ENCODE data around the gene PLA2G4E.

DNA sequence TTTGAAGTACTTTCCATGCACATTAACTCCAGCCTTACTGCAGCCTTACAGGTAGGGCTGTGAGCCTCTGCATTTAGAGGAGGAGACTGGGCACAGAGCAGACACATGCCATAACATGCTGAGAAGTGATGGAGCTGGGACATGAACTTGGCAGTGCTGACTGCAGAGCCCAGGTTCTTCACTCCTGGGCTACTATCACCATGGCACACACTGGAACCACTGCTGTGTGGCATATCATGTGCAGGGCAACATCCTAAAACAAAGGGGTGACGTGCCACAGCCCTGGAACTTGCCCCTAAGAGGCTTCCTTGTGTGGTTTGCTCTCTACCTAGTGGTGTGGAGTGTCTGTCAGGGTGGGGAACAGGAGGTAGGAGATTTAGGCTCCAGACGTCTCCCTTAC, 73.9 kb downstream of the PLA2G4E start:
- TF ChIP-seq, protein P1, sequence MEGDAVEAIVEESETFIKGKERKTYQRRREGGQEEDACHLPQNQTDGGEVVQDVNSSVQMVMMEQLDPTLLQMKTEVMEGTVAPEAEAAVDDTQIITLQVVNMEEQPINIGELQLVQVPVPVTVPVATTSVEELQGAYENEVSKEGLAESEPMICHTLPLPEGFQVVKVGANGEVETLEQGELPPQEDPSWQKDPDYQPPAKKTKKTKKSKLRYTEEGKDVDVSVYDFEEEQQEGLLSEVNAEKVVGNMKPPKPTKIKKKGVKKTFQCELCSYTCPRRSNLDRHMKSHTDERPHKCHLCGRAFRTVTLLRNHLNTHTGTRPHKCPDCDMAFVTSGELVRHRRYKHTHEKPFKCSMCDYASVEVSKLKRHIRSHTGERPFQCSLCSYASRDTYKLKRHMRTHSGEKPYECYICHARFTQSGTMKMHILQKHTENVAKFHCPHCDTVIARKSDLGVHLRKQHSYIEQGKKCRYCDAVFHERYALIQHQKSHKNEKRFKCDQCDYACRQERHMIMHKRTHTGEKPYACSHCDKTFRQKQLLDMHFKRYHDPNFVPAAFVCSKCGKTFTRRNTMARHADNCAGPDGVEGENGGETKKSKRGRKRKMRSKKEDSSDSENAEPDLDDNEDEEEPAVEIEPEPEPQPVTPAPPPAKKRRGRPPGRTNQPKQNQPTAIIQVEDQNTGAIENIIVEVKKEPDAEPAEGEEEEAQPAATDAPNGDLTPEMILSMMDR (IDR thresholded peaks at IDR 0.05 in 2 of 3, conservative IDR thresholded peaks at IDR 0.05 in 1 of 3; ENCODE audit: insufficient read depth in 2 of 3, low read depth in 1 of 3, low read length in 3 of 3), result no peak
- no peak for TF ChIP-seq SNRNP70 (optimal IDR thresholded peaks at IDR 0.05; ENCODE audit: low read depth, low read length)
- no peak for TF ChIP-seq ZNF609 (CRISPR knock-in tag; IDR thresholded peaks at IDR 0.05; ENCODE audit: borderline replicate concordance)
- TF ChIP-seq IRF2 (CRISPR knock-in tag; IDR thresholded peaks at IDR 0.05), result no peak
- no peak for TF ChIP-seq RFX5 (IDR thresholded peaks at IDR 0.05; ENCODE audit: low read depth, low read length)
- no peak for TF ChIP-seq MAX (CRISPR knock-in tag; IDR thresholded peaks at IDR 0.05)
- TF ChIP-seq, protein P2, sequence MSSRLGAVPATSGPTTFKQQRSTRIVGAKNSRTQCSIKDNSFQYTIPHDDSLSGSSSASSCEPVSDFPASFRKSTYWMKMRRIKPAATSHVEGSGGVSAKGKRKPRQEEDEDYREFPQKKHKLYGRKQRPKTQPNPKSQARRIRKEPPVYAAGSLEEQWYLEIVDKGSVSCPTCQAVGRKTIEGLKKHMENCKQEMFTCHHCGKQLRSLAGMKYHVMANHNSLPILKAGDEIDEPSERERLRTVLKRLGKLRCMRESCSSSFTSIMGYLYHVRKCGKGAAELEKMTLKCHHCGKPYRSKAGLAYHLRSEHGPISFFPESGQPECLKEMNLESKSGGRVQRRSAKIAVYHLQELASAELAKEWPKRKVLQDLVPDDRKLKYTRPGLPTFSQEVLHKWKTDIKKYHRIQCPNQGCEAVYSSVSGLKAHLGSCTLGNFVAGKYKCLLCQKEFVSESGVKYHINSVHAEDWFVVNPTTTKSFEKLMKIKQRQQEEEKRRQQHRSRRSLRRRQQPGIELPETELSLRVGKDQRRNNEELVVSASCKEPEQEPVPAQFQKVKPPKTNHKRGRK (tag; IDR thresholded peaks at IDR 0.05), result no peak
- no peak for TF ChIP-seq NR2C2 (CRISPR knock-in tag; IDR thresholded peaks at IDR 0.05)
- TF ChIP-seq NR2C2 (tag; IDR thresholded peaks at IDR 0.05), result no peak
- TF ChIP-seq BHLHE40 (IDR thresholded peaks at IDR 0.05; ENCODE audit: low read length), result no peak
- no peak for TF ChIP-seq POU5F1 (IDR thresholded peaks at IDR 0.05; ENCODE audit: borderline replicate concordance, low read depth, low read length, partially characterized antibody)
- no peak for TF ChIP-seq RCOR1 (IDR thresholded peaks at IDR 0.05; ENCODE audit: borderline replicate concordance in 1 of 2, low read depth in 2 of 2, low read length in 2 of 2)
